ENCODE results near the gene DAPK2.

Gene DAPK2

GRCh38 chr15:64004056-64004455, 42.2 kb downstream of the DAPK2 start:
- H3K4me1 ChIP-seq (ENCODE audit: control insufficient read depth, insufficient read depth, low read length): peaks cover 34% of the 10 kb centered on the region
- H3K9me3 ChIP-seq (replicated peaks; ENCODE audit: low read length): no peaks in the 10 kb centered on the region
- H3K4me2 ChIP-seq (ENCODE audit: low read length): no peak overlapping the region
- H3K4me3 ChIP-seq (ENCODE audit: low read length): no peak overlapping the region
- no peaks in the 10 kb centered on the region for H3K36me3 ChIP-seq (ENCODE audit: insufficient read depth, low read length)
- H3K9ac ChIP-seq (ENCODE audit: low read depth, low read length): no peak overlapping the region
- H3K27me3 ChIP-seq (ENCODE audit: control insufficient read depth, insufficient read depth, low read length): no peaks in the 10 kb centered on the region

GRCh38 chr15:64003182-64003581, 43.1 kb downstream of the DAPK2 start:
- no peak overlapping the region for H3K9ac ChIP-seq (ENCODE audit: low read depth, low read length)
- H3K27me3 ChIP-seq (ENCODE audit: control insufficient read depth, insufficient read depth, low read length): no peaks in the 10 kb centered on the region
- H3K36me3 ChIP-seq (ENCODE audit: insufficient read depth, low read length): no peaks in the 10 kb centered on the region

GRCh38 chr15:64001148-64001547, 45.1 kb downstream of the DAPK2 start:
- H3K27me3 ChIP-seq (ENCODE audit: control insufficient read depth, insufficient read depth, low read length): no peaks in the 10 kb centered on the region
- no peak overlapping the region for H3K9ac ChIP-seq (ENCODE audit: low read depth, low read length)
- H3K36me3 ChIP-seq (ENCODE audit: insufficient read depth, low read length): no peaks in the 10 kb centered on the region
- H3K4me1 ChIP-seq (ENCODE audit: control insufficient read depth, insufficient read depth, low read length): peaks cover 45% of the 10 kb centered on the region
- no peaks in the 10 kb centered on the region for H3K9me3 ChIP-seq (replicated peaks; ENCODE audit: low read length)
- H3K4me2 ChIP-seq (ENCODE audit: low read length): no peak overlapping the region
- H3K4me3 ChIP-seq (ENCODE audit: low read length): no peak overlapping the region

More at GRCh38 chr15:64003182-64003581, 43.1 kb downstream of the DAPK2 start:
- Histone ChIP-seq H3K9me3 (replicated peaks; ENCODE audit: low read length) (no peaks in the 10 kb centered on the region), H3K4me2 (ENCODE audit: low read length) (no peak overlapping the region), H3K4me1 (ENCODE audit: control insufficient read depth, insufficient read depth, low read length) (peaks cover 37% of the 10 kb centered on the region), H3K4me3 (ENCODE audit: low read length) (no peak overlapping the region)

- Histone ChIP-seq H3K4me1 (ENCODE audit: control insufficient read depth, insufficient read depth, low read length) (peaks cover 45% of the 10 kb centered on the region), H3K9me3 (replicated peaks; ENCODE audit: low read length) (no peaks in the 10 kb centered on the region), H3K4me3 (ENCODE audit: low read length) (no peak overlapping the region), H3K27me3 (ENCODE audit: control insufficient read depth, insufficient read depth, low read length) (no peaks in the 10 kb centered on the region), H3K36me3 (ENCODE audit: insufficient read depth, low read length) (no peaks in the 10 kb centered on the region), H3K4me2 (ENCODE audit: low read length) (no peak overlapping the region), H3K9ac (ENCODE audit: low read depth, low read length) (no peak overlapping the region)
Measured at GRCh38 chr15:64000183-64000951, 45.9 kb downstream of the DAPK2 start.

GRCh38 chr15:63999177-63999576, 47.1 kb downstream of the DAPK2 start:
- Histone ChIP-seq H3K4me3 (ENCODE audit: low read length) (no peak overlapping the region), H3K4me1 (ENCODE audit: control insufficient read depth, insufficient read depth, low read length) (peaks cover 35% of the 10 kb centered on the region), H3K9ac (ENCODE audit: low read depth, low read length) (no peak overlapping the region), H3K27me3 (ENCODE audit: control insufficient read depth, insufficient read depth, low read length) (no peaks in the 10 kb centered on the region), H3K36me3 (ENCODE audit: insufficient read depth, low read length) (no peaks in the 10 kb centered on the region), H3K4me2 (ENCODE audit: low read length) (peak overlapping the region; percentile 28), H3K9me3 (replicated peaks; ENCODE audit: low read length) (no peaks in the 10 kb centered on the region)

- H3K4me1 ChIP-seq (ENCODE audit: control insufficient read depth, insufficient read depth, low read length): peaks cover 32% of the 10 kb centered on the region
- H3K9ac ChIP-seq (ENCODE audit: low read depth, low read length): no peak overlapping the region
- no peaks in the 10 kb centered on the region for H3K9me3 ChIP-seq (replicated peaks; ENCODE audit: low read length)
- no peaks in the 10 kb centered on the region for H3K36me3 ChIP-seq (ENCODE audit: insufficient read depth, low read length)
- no peaks in the 10 kb centered on the region for H3K27me3 ChIP-seq (ENCODE audit: control insufficient read depth, insufficient read depth, low read length)
- H3K4me3 ChIP-seq (ENCODE audit: low read length): no peak overlapping the region
- peak overlapping the region; percentile 28 for H3K4me2 ChIP-seq (ENCODE audit: low read length)
Measured at GRCh38 chr15:63998489-63998888, 47.8 kb downstream of the DAPK2 start.

- H3K4me3 ChIP-seq (ENCODE audit: low read length): no peak overlapping the region
Measured at GRCh38 chr15:63997715-63998442, 48.4 kb downstream of the DAPK2 start.

GRCh38 chr15:63996794-63997357, 49.4 kb downstream of the DAPK2 start:
- Histone ChIP-seq H3K9me3 (replicated peaks; ENCODE audit: low read length) (no peaks in the 10 kb centered on the region), H3K4me1 (ENCODE audit: control insufficient read depth, insufficient read depth, low read length) (peaks cover 32% of the 10 kb centered on the region), H3K4me2 (ENCODE audit: low read length) (no peak overlapping the region), H3K27me3 (ENCODE audit: control insufficient read depth, insufficient read depth, low read length) (no peaks in the 10 kb centered on the region), H3K36me3 (ENCODE audit: insufficient read depth, low read length) (no peaks in the 10 kb centered on the region), H3K4me3 (ENCODE audit: low read length) (no peak overlapping the region), H3K9ac (ENCODE audit: low read depth, low read length) (no peak overlapping the region)

More at GRCh38 chr15:63997715-63998442, 48.4 kb downstream of the DAPK2 start:
- Histone ChIP-seq H3K27me3 (ENCODE audit: control insufficient read depth, insufficient read depth, low read length) (no peaks in the 10 kb centered on the region), H3K9ac (ENCODE audit: low read depth, low read length) (no peak overlapping the region), H3K4me2 (ENCODE audit: low read length) (peak overlapping the region; percentile 28), H3K4me1 (ENCODE audit: control insufficient read depth, insufficient read depth, low read length) (peaks cover 32% of the 10 kb centered on the region), H3K9me3 (replicated peaks; ENCODE audit: low read length) (no peaks in the 10 kb centered on the region), H3K36me3 (ENCODE audit: insufficient read depth, low read length) (no peaks in the 10 kb centered on the region)

GRCh38 chr15:63995789-63996188, 50.5 kb downstream of the DAPK2 start:
- Histone ChIP-seq H3K9ac (ENCODE audit: low read depth, low read length) (no peak overlapping the region), H3K36me3 (ENCODE audit: insufficient read depth, low read length) (no peaks in the 10 kb centered on the region), H3K4me3 (ENCODE audit: low read length) (no peak overlapping the region), H3K9me3 (replicated peaks; ENCODE audit: low read length) (no peaks in the 10 kb centered on the region), H3K4me2 (ENCODE audit: low read length) (no peak overlapping the region), H3K27me3 (ENCODE audit: control insufficient read depth, insufficient read depth, low read length) (no peaks in the 10 kb centered on the region), H3K4me1 (ENCODE audit: control insufficient read depth, insufficient read depth, low read length) (peaks cover 32% of the 10 kb centered on the region)

GRCh38 chr15:63994073-63994600, 52.1 kb downstream of the DAPK2 start:
- Histone ChIP-seq H3K4me2 (ENCODE audit: low read length) (no peak overlapping the region), H3K4me1 (ENCODE audit: control insufficient read depth, insufficient read depth, low read length) (peaks cover 17% of the 10 kb centered on the region), H3K36me3 (ENCODE audit: insufficient read depth, low read length) (no peaks in the 10 kb centered on the region), H3K4me3 (ENCODE audit: low read length) (no peak overlapping the region), H3K9me3 (replicated peaks; ENCODE audit: low read length) (no peaks in the 10 kb centered on the region), H3K9ac (ENCODE audit: low read depth, low read length) (no peak overlapping the region), H3K27me3 (ENCODE audit: control insufficient read depth, insufficient read depth, low read length) (no peaks in the 10 kb centered on the region)

- H3K27me3 ChIP-seq (ENCODE audit: control insufficient read depth, insufficient read depth, low read length): no peaks in the 10 kb centered on the region
- H3K36me3 ChIP-seq (ENCODE audit: insufficient read depth, low read length): no peaks in the 10 kb centered on the region
- H3K4me1 ChIP-seq (ENCODE audit: control insufficient read depth, insufficient read depth, low read length): no peaks in the 10 kb centered on the region
Measured at GRCh38 chr15:63992300-63992699, 54.0 kb downstream of the DAPK2 start.

More at GRCh38 chr15:63992300-63992699, 54.0 kb downstream of the DAPK2 start:
- Histone ChIP-seq H3K4me2 (ENCODE audit: low read length) (no peak overlapping the region), H3K9me3 (replicated peaks; ENCODE audit: low read length) (no peaks in the 10 kb centered on the region), H3K9ac (ENCODE audit: low read depth, low read length) (no peak overlapping the region), H3K4me3 (ENCODE audit: low read length) (no peak overlapping the region)

All from skeletal muscle satellite cell (primary cell).